ENCODE measurements around the gene ZEB1.

GRCh38 chr10:31274310-31274709 is 44.7 kb upstream of the ZEB1 start:
- TF ChIP-seq CTCF (IDR thresholded peaks at IDR 0.05) = no peak
- no peak for TF ChIP-seq POLR2AphosphoS5 (IDR thresholded peaks at IDR 0.05)

Data from esophagus muscularis mucosa (tissue), 3 donors.